Putamen (tissue), 1 donor: Measurements from ENCODE around the gene NOP9.

ENCODE experiments used
- DNase-seq: peaks from one replicate; pipeline ENCODE4 v3.0.0-alpha.2; 2016; ENCODE audit warnings: low spot score

Gene NOP9

GRCh38 chr14:24308342-24309124 lies 8.9 kb downstream of the NOP9 start:
- DNase-seq, result no peak

- no peak for DNase-seq
Measured at GRCh38 chr14:24309538-24310264, 10.1 kb downstream of the NOP9 start, which contains the start of gene LTB4R2. Gene LTB4R2 (plus strand): TSS chr14:24310140. CDS start chr14:24310665, 525 bp downstream.

GRCh38 chr14:24310265-24310645 lies 10.6 kb downstream of the NOP9 start:
- DNase-seq, result no peak

- DNase-seq, result no peak
Measured at GRCh38 chr14:24310646-24311604, 11.3 kb downstream of the NOP9 start, which contains the start of gene LTB4R. Gene LTB4R (plus strand): TSS chr14:24311502. CDS start chr14:24315652, 4,150 bp downstream.

GRCh38 chr14:24311837-24312615 lies 12.4 kb downstream of the NOP9 start:
- DNase-seq, result no peak

GRCh38 chr14:24312736-24313507 lies 13.3 kb downstream of the NOP9 start:
- no peak for DNase-seq

- no peak for DNase-seq
Measured at GRCh38 chr14:24313913-24314312, 14.3 kb downstream of the NOP9 start.

- no peak for DNase-seq
Measured at GRCh38 chr14:24314377-24315193, 14.9 kb downstream of the NOP9 start.

- DNase-seq, result no peak
Measured at GRCh38 chr14:24315243-24315806, 15.7 kb downstream of the NOP9 start.

GRCh38 chr14:24315807-24316596 lies 16.4 kb downstream of the NOP9 start:
- DNase-seq, result no peak

- no peak for DNase-seq
Measured at GRCh38 chr14:24316597-24316950, 16.9 kb downstream of the NOP9 start.

GRCh38 chr14:24317141-24317928 lies 17.7 kb downstream of the NOP9 start:
- DNase-seq, result no peak

- DNase-seq, result no peak
Measured at GRCh38 chr14:24321212-24321975, 21.7 kb downstream of the NOP9 start.

- no peak for DNase-seq
Measured at GRCh38 chr14:24322672-24323071, 23.0 kb downstream of the NOP9 start.

- no peak for DNase-seq
Measured at GRCh38 chr14:24323341-24323740, 23.7 kb downstream of the NOP9 start.

- no peak for DNase-seq
Measured at GRCh38 chr14:24324024-24324423, 24.4 kb downstream of the NOP9 start.

GRCh38 chr14:24325041-24325530 lies 25.4 kb downstream of the NOP9 start:
- no peak for DNase-seq
